ENCODE measurements around the gene CCNK. TPM values are rescaled to one million over a fixed set of nuclear protein-coding genes. Genes with fewer than 3 reads are reported as not detected.

The CCNK gene
- total and polyA plus RNA-seq, 2 of the 13 experiments (the other 11 are each of a cell fraction or from before 2014, with no cell fraction given) = 4.9 to 9.7 TPM

- TF ChIP-seq ZBTB38 (CRISPR knock-in tag; IDR thresholded peaks at IDR 0.05) (no peak), ZC3H4 (CRISPR knock-in tag; IDR thresholded peaks at IDR 0.05; ENCODE audit: borderline replicate concordance) (no peak)
- TF ChIP-seq, protein P1, sequence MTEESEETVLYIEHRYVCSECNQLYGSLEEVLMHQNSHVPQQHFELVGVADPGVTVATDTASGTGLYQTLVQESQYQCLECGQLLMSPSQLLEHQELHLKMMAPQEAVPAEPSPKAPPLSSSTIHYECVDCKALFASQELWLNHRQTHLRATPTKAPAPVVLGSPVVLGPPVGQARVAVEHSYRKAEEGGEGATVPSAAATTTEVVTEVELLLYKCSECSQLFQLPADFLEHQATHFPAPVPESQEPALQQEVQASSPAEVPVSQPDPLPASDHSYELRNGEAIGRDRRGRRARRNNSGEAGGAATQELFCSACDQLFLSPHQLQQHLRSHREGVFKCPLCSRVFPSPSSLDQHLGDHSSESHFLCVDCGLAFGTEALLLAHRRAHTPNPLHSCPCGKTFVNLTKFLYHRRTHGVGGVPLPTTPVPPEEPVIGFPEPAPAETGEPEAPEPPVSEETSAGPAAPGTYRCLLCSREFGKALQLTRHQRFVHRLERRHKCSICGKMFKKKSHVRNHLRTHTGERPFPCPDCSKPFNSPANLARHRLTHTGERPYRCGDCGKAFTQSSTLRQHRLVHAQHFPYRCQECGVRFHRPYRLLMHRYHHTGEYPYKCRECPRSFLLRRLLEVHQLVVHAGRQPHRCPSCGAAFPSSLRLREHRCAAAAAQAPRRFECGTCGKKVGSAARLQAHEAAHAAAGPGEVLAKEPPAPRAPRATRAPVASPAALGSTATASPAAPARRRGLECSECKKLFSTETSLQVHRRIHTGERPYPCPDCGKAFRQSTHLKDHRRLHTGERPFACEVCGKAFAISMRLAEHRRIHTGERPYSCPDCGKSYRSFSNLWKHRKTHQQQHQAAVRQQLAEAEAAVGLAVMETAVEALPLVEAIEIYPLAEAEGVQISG (CRISPR knock-in tag; IDR thresholded peaks at IDR 0.05) = no peak
Measured at GRCh38 chr14:99531251-99532096, 50.3 kb downstream of the CCNK start (continued).

DNA sequence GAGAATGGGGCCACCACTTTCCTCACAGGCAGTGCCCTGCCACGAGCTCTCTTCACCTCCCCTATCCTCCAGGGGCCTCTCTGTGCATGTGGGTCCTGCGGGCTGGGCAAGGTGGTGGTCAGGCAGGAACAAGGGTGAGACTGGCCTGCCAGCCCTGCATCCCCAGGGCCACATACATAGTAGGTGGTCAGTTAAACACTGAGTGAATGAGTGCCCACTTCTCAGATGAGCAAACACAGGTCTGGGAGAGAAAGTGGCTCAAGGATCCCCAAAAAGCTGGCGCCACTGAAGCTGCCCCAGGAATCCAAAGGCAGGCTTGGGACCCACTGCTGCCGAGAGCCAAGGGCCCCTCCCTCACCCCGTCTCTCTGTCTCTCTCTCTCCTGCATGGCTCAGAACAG, 51.1 kb downstream of the CCNK start:
- Histone ChIP-seq H3K4me3 (replicated peaks in 1 of 3; ENCODE audit: insufficient read depth in 1 of 3, low read depth in 2 of 3, low read length in 3 of 3) (no peak overlapping the region), H3K4me2 (ENCODE audit: low read depth, low read length) (no peak overlapping the region), H3K27me3 (ENCODE audit: control insufficient read depth in 1 of 2, insufficient read depth in 2 of 2, low read length in 2 of 2) (no peaks in the 10 kb centered on the region), H3K9ac (ENCODE audit: insufficient read depth, low read depth, low read length) (no peak overlapping the region), H3K4me1 (ENCODE audit: insufficient read depth, low read length) (peaks cover 13% of the 10 kb centered on the region), H3K9me3 (ENCODE audit: low read length) (no peaks in the 10 kb centered on the region), H4K20me1 (ENCODE audit: insufficient read depth, low read length) (peaks cover 27% of the 10 kb centered on the region; the same call in 1 of the 2 replicates), H2AFZ (ENCODE audit: low read length) (no peak overlapping the region), H3K79me2 (ENCODE audit: insufficient read depth, low read length) (peaks cover 20% of the 10 kb centered on the region), H3K36me3 (replicated peaks in 1 of 2; ENCODE audit: control insufficient read depth in 1 of 2, insufficient read depth in 2 of 2, low read length in 2 of 2) (peaks cover 8 to 22% of the 10 kb centered on the region in 2 experiments; a peak in 4 of 5 replicates), H3K27ac (ENCODE audit: extremely low read length, insufficient read depth, low read length) (no peak overlapping the region)
- TSS peak; percentile 39 for BruUV-seq (replicated peaks)
- ATAC-seq (no peak), FAIRE-seq (no peak), DNase-seq (ENCODE audit: low spot score) (no peak)
- ChIA-PET POLR2A (no interaction called here), CTCF (ENCODE audit: low intra/inter-chr PET ratio, low total read pairs) (no interaction called here)
- intact Hi-C loops (cut with micrococcal nuclease; ENCODE audit: unreplicated experiment) (no loop called here), in situ Hi-C loops (cut with HindIII; ENCODE audit: extremely low pct_ligation_motif_present, low pct_unique_long_range_greater_than_20kb) (no loop called here)
- WGBS (ENCODE audit: low lambda C conversion rate) = 96% methylated on average over 4 of the region's 5 CpGs
- TF ChIP-seq EZH2 (conservative IDR thresholded peaks at IDR 0.05; ENCODE audit: low read depth, low read length) (no peak), NFYC (CRISPR knock-in tag; IDR thresholded peaks at IDR 0.05) (no peak), ZFP41 (CRISPR knock-in tag; IDR thresholded peaks at IDR 0.05; ENCODE audit: borderline replicate concordance) (no peak), DZIP1 (CRISPR knock-in tag; IDR thresholded peaks at IDR 0.05) (no peak), ZNF138 (CRISPR knock-in tag; IDR thresholded peaks at IDR 0.05; ENCODE audit: low read depth) (no peak), ZNF335 (CRISPR knock-in tag; IDR thresholded peaks at IDR 0.05) (no peak), FOXA3 (CRISPR knock-in tag; IDR thresholded peaks at IDR 0.05) (no peak), PAWR (CRISPR knock-in tag; IDR thresholded peaks at IDR 0.05; ENCODE audit: borderline replicate concordance) (no peak), ATF2 (CRISPR knock-in tag; IDR thresholded peaks at IDR 0.05) (no peak), YEATS2 (CRISPR knock-in tag; IDR thresholded peaks at IDR 0.05; ENCODE audit: borderline replicate concordance) (no peak)
- TF ChIP-seq, protein P2, sequence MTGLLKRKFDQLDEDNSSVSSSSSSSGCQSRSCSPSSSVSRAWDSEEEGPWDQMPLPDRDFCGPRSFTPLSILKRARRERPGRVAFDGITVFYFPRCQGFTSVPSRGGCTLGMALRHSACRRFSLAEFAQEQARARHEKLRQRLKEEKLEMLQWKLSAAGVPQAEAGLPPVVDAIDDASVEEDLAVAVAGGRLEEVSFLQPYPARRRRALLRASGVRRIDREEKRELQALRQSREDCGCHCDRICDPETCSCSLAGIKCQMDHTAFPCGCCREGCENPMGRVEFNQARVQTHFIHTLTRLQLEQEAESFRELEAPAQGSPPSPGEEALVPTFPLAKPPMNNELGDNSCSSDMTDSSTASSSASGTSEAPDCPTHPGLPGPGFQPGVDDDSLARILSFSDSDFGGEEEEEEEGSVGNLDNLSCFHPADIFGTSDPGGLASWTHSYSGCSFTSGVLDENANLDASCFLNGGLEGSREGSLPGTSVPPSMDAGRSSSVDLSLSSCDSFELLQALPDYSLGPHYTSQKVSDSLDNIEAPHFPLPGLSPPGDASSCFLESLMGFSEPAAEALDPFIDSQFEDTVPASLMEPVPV (CRISPR knock-in tag; IDR thresholded peaks at IDR 0.05) = no peak

All from HepG2 (cell line).